ENCODE measurements around the gene CYP51A1.
A peak's percentile ranks its signal among the peaks of the same experiment; 100 is the strongest.
"Not testable (repeated sequence)": the region's sequence is repeated elsewhere in the genome, so short reads cannot be mapped to it uniquely, and the experiment has no call there.

CYP51A1 gene

DNA sequence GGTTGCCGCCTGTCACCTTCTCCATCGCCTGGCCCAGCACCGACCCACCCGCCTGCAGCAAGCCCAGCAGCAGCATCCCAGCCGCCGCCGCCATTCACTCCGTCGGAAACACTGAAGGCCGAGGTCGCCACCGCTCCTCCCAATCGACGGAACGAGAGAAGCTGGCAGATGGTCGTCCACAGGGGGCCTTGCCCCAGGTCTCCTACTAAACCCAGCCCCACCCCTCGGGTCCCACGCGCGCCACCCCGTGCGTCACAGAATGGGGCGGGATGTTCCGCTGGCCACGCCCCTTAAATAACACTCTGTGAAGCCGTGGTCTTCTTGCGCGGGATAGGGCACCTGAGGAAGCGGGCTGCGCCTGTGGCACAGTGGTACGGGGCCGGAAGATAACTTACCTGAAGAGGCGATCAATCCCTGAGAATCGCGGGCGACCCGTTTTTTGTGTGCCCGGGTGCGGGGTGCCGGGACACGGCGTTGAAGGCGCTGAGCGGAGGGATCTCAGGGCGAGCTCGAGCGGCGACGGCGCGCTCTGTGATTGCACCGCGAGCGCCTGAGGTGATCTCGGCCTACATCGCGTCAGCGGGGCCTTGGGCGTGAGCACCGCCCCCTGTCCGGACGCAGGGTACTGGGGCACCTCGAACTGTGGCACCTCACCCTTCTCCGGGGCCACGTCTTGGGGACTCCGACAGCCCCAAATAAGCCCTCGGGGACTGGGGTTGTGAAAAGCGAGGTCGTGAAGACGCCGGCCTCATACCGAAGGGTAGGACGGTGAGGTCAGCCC, at the start of gene CYP51A1:
Gene CYP51A1 (minus strand): TSS at position 207 of the 781 bp plus-strand sequence. CDS start 113 bp downstream, at position 94.
- no CpG with 5 or more reads among the region's 73 CpGs for WGBS (ENCODE audit: insufficient coverage, insufficient read length)
- H3K36me3 ChIP-seq (ENCODE audit: control insufficient read depth, insufficient read depth, low read length) = no peaks in the 10 kb centered on the region
- H3K4me1 ChIP-seq (ENCODE audit: control insufficient read depth, insufficient read depth, low read length) = no peaks in the 10 kb centered on the region
- no peak within 1 kb of the TSS for H3K27ac ChIP-seq (ENCODE audit: low read length)
- H3K27me3 ChIP-seq (ENCODE audit: control insufficient read depth, insufficient read depth, low read length) = no peaks in the 10 kb centered on the region
- H3K9me3 ChIP-seq (ENCODE audit: control insufficient read depth, insufficient read depth, low read length) = no peaks in the 10 kb centered on the region
- peak within 1 kb of the TSS; percentile 72 for H3K4me3 ChIP-seq (ENCODE audit: low read length)
- peak; percentile 82 for DNase-seq (ENCODE audit: low read depth, low spot score)

DNA sequence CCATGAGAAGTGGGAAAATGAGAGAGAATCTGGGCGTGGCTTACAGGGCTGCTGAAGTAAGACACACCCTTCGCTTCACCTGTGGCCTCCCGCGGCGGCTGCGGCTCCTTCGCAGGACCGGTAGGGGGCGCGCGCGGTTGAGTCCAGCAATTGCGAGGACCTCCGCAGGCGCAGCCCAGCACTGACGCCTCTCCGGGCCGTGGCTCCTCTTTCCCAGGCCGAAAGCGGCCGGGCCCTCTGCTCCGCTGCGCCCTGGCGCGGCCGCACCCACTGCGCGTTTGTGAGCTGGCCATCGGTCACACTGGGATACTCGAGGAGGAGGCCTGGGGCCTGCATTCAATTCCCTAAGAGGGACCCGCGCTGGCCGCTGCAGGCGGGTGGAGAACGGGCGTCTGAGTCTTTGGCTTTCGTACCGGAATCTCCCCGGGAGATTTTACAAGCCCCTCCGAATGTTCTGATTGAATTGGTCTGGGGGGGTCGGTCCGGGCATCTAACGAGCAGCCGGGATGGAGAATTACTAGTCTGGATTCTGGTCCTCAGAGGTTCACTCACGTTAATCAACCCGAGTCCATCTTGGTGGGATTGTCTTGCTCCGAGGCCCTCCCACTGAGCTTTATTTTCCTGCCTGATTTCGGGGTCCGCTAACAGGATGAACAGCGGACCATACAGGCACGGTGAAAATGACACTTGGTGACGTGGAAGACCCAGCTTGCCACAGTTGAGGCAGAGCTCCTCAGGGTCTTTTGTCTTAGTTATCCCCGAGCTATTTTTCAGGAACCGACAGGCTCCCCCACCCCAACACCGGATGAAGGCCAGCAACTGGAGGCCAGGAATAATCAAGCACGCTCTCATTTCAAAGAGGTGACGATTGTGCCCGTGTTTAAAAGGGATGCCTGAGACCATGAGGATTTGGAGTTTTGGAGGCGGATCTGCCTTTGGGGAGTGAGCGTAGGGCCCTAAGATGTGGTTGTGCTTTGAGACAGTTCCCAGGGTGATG, 44.9 kb upstream of the CYP51A1 start, which contains the start of gene LRRD1:
Gene LRRD1 (minus strand): TSS at position 215 of the 997 bp plus-strand sequence. CDS start 13,940 bp downstream, outside the sequence.
- H3K4me3 ChIP-seq (ENCODE audit: low read length) = peak within 1 kb of the TSS; percentile 29; the same call in 1 of the 2 replicates
- no peaks in the 10 kb centered on the region for H3K9me3 ChIP-seq (ENCODE audit: control insufficient read depth, insufficient read depth, low read length)
- WGBS (ENCODE audit: insufficient coverage, insufficient read length) = no CpG with 5 or more reads among the region's 60 CpGs
- H3K27me3 ChIP-seq (ENCODE audit: control insufficient read depth, insufficient read depth, low read length) = no peaks in the 10 kb centered on the region
- DNase-seq (ENCODE audit: low read depth, low spot score) = peak; percentile 55
- no peaks in the 10 kb centered on the region for H3K4me1 ChIP-seq (ENCODE audit: control insufficient read depth, insufficient read depth, low read length)
- H3K36me3 ChIP-seq (ENCODE audit: control insufficient read depth, insufficient read depth, low read length) = no peaks in the 10 kb centered on the region
- H3K27ac ChIP-seq (ENCODE audit: low read length) = no peak within 1 kb of the TSS

GRCh38 chr7:92177362-92177761, 43.1 kb upstream of the CYP51A1 start:
- Histone ChIP-seq H3K4me1 (ENCODE audit: control insufficient read depth, insufficient read depth, low read length) (no peaks in the 10 kb centered on the region), H3K36me3 (ENCODE audit: control insufficient read depth, insufficient read depth, low read length) (no peaks in the 10 kb centered on the region), H3K4me3 (ENCODE audit: low read length) (no peak overlapping the region), H3K9me3 (ENCODE audit: control insufficient read depth, insufficient read depth, low read length) (no peaks in the 10 kb centered on the region), H3K27ac (ENCODE audit: low read length) (no peak overlapping the region), H3K27me3 (ENCODE audit: control insufficient read depth, insufficient read depth, low read length) (no peaks in the 10 kb centered on the region)
- no peak for DNase-seq (ENCODE audit: low read depth, low spot score)

DNA sequence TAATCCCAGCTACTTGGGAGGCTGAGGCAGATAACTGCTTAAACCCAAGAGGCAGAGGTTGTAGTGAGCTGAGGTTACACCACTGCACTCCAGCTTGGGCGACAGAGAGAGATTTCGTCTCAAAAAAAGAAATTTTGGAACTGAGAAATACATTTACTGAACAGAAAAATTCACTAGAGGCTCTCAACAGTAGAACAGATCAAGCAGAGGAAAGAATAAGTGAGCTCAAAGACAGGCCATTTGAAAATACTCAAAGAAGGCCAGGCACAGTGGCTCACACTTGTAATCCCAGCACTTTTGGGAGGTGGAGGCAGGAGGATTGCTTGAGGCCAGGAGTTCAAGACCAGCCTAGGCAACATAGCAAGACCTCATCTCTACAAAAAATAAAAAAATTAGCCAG, 35.3 kb upstream of the CYP51A1 start:
- not testable (repeated sequence) for H3K4me3 ChIP-seq (ENCODE audit: low read length); H3K9me3 ChIP-seq (ENCODE audit: control insufficient read depth, insufficient read depth, low read length); H3K36me3 ChIP-seq (ENCODE audit: control insufficient read depth, insufficient read depth, low read length); H3K27me3 ChIP-seq (ENCODE audit: control insufficient read depth, insufficient read depth, low read length); H3K4me1 ChIP-seq (ENCODE audit: control insufficient read depth, insufficient read depth, low read length); H3K27ac ChIP-seq (ENCODE audit: low read length); DNase-seq (ENCODE audit: low read depth, low spot score)
- no CpG with 5 or more reads among the region's 2 CpGs for WGBS (ENCODE audit: insufficient coverage, insufficient read length)

GRCh38 chr7:92161271-92161670, 27.0 kb upstream of the CYP51A1 start:
- no peak for DNase-seq (ENCODE audit: low read depth, low spot score)
- Histone ChIP-seq H3K27me3 (ENCODE audit: control insufficient read depth, insufficient read depth, low read length) (no peaks in the 10 kb centered on the region), H3K9me3 (ENCODE audit: control insufficient read depth, insufficient read depth, low read length) (no peaks in the 10 kb centered on the region), H3K4me3 (ENCODE audit: low read length) (no peak overlapping the region), H3K27ac (ENCODE audit: low read length) (no peak overlapping the region), H3K36me3 (ENCODE audit: control insufficient read depth, insufficient read depth, low read length) (no peaks in the 10 kb centered on the region), H3K4me1 (ENCODE audit: control insufficient read depth, insufficient read depth, low read length) (no peaks in the 10 kb centered on the region)
- no CpG with 5 or more reads among the region's 1 CpG for WGBS (ENCODE audit: insufficient coverage, insufficient read length)

DNA sequence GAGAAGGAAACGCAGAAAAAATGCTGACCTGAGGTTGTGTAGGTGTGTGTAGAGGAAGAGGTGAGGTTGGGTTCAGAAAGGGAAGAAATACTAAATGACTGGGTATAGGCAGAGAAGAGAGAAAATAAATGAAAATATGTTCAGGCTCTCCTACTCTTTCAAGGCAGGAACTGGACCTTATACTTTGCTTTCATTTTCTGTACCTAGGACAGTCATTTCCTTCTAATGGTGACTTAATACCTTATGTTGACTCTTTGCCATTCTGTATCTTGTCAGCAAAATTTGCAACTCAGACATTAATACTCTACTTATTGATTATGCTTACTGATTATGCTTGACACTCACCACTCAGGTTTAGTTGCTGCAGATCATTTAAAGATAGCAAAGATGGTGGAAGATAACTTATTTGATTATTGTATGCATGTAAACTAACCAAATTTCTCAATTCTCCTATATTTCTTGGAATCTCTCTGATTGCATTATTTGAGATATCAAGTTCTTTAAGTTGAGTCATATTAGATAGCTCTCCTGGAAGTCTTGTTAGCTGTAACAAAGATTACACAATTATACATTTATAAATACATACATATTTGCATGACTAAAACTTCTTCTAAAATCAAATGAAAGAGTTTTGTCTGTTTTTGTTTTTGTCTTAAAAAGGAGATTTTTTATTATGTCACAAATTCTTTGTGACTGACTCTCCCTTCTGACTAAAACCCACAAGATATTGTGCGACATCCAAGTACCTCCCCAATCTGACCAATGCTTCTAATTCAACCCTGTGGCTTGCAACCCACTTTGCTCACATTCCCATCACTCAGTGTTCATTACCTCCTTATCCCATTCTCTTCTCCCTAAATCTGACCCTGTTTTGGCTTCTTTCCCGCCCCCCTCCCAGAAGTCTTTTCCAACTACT, 24.6 kb upstream of the CYP51A1 start:
- Histone ChIP-seq H3K36me3 (ENCODE audit: control insufficient read depth, insufficient read depth, low read length) (no peaks in the 10 kb centered on the region), H3K9me3 (ENCODE audit: control insufficient read depth, insufficient read depth, low read length) (no peaks in the 10 kb centered on the region), H3K27ac (ENCODE audit: low read length) (no peak overlapping the region), H3K4me3 (ENCODE audit: low read length) (no peak overlapping the region), H3K4me1 (ENCODE audit: control insufficient read depth, insufficient read depth, low read length) (no peaks in the 10 kb centered on the region), H3K27me3 (ENCODE audit: control insufficient read depth, insufficient read depth, low read length) (no peaks in the 10 kb centered on the region)
- WGBS (ENCODE audit: insufficient coverage, insufficient read length) = no CpG with 5 or more reads among the region's 3 CpGs
- no peak for DNase-seq (ENCODE audit: low read depth, low spot score)

- DNase-seq (ENCODE audit: low read depth, low spot score) = no peak
- no peaks in the 10 kb centered on the region for H3K4me1 ChIP-seq (ENCODE audit: control insufficient read depth, insufficient read depth, low read length)
- no peak overlapping the region for H3K4me3 ChIP-seq (ENCODE audit: low read length)
- no peaks in the 10 kb centered on the region for H3K9me3 ChIP-seq (ENCODE audit: control insufficient read depth, insufficient read depth, low read length)
- no peak overlapping the region for H3K27ac ChIP-seq (ENCODE audit: low read length)
- H3K27me3 ChIP-seq (ENCODE audit: control insufficient read depth, insufficient read depth, low read length) = no peaks in the 10 kb centered on the region
- no peaks in the 10 kb centered on the region for H3K36me3 ChIP-seq (ENCODE audit: control insufficient read depth, insufficient read depth, low read length)
These were observed 22.7 kb upstream of the CYP51A1 start for GRCh38 chr7:92156990-92157389.

GRCh38 chr7:92155108-92155739, 20.9 kb upstream of the CYP51A1 start:
- WGBS (ENCODE audit: insufficient coverage, insufficient read length) = no CpG with 5 or more reads among the region's 1 CpG
- Histone ChIP-seq H3K27me3 (ENCODE audit: control insufficient read depth, insufficient read depth, low read length) (no peaks in the 10 kb centered on the region), H3K36me3 (ENCODE audit: control insufficient read depth, insufficient read depth, low read length) (no peaks in the 10 kb centered on the region), H3K27ac (ENCODE audit: low read length) (no peak overlapping the region), H3K9me3 (ENCODE audit: control insufficient read depth, insufficient read depth, low read length) (no peaks in the 10 kb centered on the region), H3K4me3 (ENCODE audit: low read length) (no peak overlapping the region), H3K4me1 (ENCODE audit: control insufficient read depth, insufficient read depth, low read length) (no peaks in the 10 kb centered on the region)
- DNase-seq (ENCODE audit: low read depth, low spot score) = no peak

DNA sequence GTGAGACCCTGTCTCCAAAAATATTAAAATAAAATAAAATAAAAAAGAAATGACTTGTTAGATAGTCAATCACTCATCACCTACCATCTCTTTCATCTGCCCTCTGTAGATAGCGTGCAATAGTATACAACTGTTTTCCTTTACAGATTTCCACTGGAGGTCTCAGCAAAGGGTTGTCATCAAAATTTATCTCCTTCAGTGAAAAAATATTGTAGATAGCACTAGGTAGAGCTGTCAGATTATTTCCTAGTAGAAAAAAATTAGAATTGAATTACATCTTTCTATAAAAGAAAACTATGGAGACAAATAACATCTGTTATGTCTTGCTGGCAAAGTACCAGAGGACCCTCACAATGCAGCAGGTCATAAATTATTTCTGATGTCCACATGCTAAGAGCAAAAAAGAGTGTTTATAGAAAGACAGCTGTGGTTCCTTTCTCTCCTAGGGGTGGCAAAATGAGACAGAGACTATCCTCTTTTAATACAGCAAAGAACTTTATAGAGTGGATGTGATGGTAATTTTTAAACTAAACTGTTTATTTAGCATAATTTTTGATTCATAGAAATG, 16.3 kb upstream of the CYP51A1 start:
- no peaks in the 10 kb centered on the region for H3K27me3 ChIP-seq (ENCODE audit: control insufficient read depth, insufficient read depth, low read length)
- WGBS (ENCODE audit: insufficient coverage, insufficient read length) = no CpG with 5 or more reads among the region's 1 CpG
- H3K4me3 ChIP-seq (ENCODE audit: low read length) = no peak overlapping the region
- no peaks in the 10 kb centered on the region for H3K36me3 ChIP-seq (ENCODE audit: control insufficient read depth, insufficient read depth, low read length)
- no peak for DNase-seq (ENCODE audit: low read depth, low spot score)
- H3K9me3 ChIP-seq (ENCODE audit: control insufficient read depth, insufficient read depth, low read length) = no peaks in the 10 kb centered on the region
- no peaks in the 10 kb centered on the region for H3K4me1 ChIP-seq (ENCODE audit: control insufficient read depth, insufficient read depth, low read length)
- no peak overlapping the region for H3K27ac ChIP-seq (ENCODE audit: low read length)
